RWPE1 (cell line): ENCODE results near the gene CRACR2B.

Experiments
- CTCF ChIA-PET: fragments of 350-600 bp; sonication (Branson Sonifier 250); formaldehyde crosslinking; extraction: SDS; loops from one replicate; lab custom pipeline; 2021; lab: Yijun Ruan, JAX
- POLR2A ChIA-PET: fragments of 400-600 bp; formaldehyde crosslinking; extraction: SDS; loops from one replicate; lab custom pipeline; 2020; ENCODE audit warnings: antibody characterized with exemption; ENCODE audit not compliant: low non-redundant PET; lab: Yijun Ruan, JAX
- DNase-seq: peaks from one replicate; pipeline ENCODE4 v3.0.0; 2012; ENCODE audit warnings: low spot score
- H3K27ac ChIP-seq: fragments of 450-650 bp; 2 replicates; pipeline ENCODE4 v1.5.1; 2017
- CTCF ChIP-seq: fragments of 450-650 bp; conservative IDR thresholded peaks from 2 replicates; pipeline ENCODE4 v1.5.1; 2017; ENCODE audit warnings: low read depth, mild to moderate bottlenecking

CRACR2B gene

GRCh38 chr11:875203-875602 lies 47.5 kb downstream of the CRACR2B start:
- CTCF ChIA-PET = interaction anchor here (1.1 kb wide), 1 partner anchor 176 kb away, joined by 3 read pairs; no protein-coding TSS in a partner anchor
- no peak for DNase-seq
- POLR2A ChIA-PET = no interaction called here
- no peak overlapping the region for H3K27ac ChIP-seq
- TF ChIP-seq CTCF = no peak

DNA sequence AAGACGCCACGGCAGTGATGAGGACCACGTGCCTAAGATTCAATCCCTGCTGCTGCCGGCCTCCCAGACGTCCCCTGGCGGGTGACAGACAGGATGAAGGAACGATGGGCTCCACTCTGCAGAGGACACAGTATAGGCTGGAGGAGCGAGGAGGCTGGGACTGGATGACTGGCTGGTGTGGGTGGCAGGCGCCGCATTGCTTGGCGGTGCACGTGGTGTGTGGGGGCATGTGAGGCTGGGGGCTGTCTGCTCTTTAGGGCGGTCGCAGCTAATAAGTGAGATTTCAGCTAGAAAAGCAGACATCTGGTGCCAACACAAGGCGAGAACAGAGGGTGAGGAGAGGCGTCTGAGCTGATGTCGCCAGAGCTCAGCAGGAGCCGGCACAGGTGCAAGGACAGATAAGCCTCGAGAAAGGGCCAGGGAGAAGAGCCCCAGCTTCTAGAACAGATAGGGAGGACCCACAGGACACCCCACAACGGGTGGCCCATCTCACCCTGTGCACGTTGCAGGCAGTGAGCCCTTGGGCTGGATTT lies 48.1 kb downstream of the CRACR2B start:
- no peak for TF ChIP-seq CTCF
- peak overlapping the region; percentile 35 for H3K27ac ChIP-seq
- DNase-seq = no peak
- POLR2A ChIA-PET = no interaction called here
- CTCF ChIA-PET = no interaction called here

- CTCF ChIA-PET = interaction anchor here (0.7 kb wide), 1 partner anchor 1686 kb away, joined by 3 read pairs; no protein-coding TSS in a partner anchor
- POLR2A ChIA-PET = no interaction called here
Measured at GRCh38 chr11:876545-876944, 48.8 kb downstream of the CRACR2B start.

DNA sequence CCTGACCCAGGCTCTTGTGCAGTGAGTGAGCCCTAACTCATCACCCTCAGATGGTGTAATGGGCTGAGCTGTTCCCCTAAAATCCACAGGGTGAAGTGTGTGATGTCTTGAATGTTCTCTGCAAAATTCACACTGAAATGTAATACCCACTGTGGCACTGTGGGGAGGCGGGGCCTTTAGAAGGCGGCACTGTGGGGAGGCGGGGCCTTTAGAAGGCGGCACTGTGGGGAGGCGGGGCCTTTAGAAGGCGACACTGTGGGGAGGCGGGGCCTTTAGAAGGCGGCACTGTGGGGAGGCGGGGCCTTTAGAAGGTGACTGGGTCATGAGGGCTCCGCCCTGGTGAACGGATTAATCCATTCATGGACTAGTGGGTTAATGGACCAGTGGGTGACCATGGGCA lies 49.8 kb downstream of the CRACR2B start:
- CTCF ChIA-PET = interaction anchor here (0.6 kb wide), 1 partner anchor 18 kb away, joined by 3 read pairs; no protein-coding TSS in a partner anchor

More at GRCh38 chr11:876545-876944, 48.8 kb downstream of the CRACR2B start:
- DNase-seq = no peak
- no peak for TF ChIP-seq CTCF
- peak overlapping the region; percentile 35 for H3K27ac ChIP-seq

DNA sequence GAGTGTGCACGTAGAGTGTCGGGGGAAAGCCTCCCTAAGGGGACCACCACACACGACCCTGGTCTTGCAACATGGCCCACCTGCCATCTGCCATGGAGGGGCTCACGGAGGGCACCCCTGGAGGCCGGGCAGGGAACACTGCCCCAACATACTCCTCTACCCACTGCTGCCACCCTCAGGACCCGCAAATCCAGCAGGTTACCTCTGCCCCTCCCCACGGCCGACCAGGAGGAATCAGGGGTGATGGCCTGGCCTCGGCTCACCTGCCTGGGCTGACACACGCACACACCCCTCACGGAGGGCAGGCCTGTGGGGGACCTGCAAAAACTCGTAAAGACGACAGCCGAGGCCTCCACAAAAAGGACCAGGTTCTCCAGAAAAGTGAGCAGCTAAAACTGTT lies 52.7 kb downstream of the CRACR2B start:
- CTCF ChIA-PET = no interaction called here
- H3K27ac ChIP-seq = no peak overlapping the region
- POLR2A ChIA-PET = no interaction called here
- DNase-seq = no peak
- no peak for TF ChIP-seq CTCF

More for the DNA sequence above, 49.8 kb downstream of the CRACR2B start:
- TF ChIP-seq CTCF = no peak
- H3K27ac ChIP-seq = 0 out of 2 replicates have a peak overlapping the region, but pooled peaks have one; percentile 35
- no peak for DNase-seq
- POLR2A ChIA-PET = no interaction called here
